ENCODE measurements around the gene MTHFD1L.

Gene MTHFD1L

DNA sequence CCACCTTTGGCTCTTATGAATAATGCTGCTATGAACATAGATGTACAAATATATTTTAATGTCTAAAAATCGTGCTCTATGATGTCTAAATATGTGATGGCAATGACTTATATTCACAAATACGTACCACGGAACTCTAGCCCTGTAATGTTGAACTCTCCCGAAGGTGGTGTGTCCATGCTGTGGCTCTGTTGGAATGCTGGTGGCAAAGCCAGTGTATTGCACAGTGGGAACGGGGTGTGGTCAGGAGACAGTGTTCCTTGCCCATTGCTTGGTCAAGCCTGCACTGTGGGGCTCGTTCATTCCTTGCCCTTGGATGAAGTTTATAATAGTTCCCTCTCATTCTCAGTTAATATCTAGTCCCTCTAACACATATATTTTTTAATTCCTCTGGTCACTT lies 109.6 kb downstream of the MTHFD1L start:
- H3K4me3 ChIP-seq (ENCODE audit: low read depth, low read length): no peak overlapping the region
- DNase-seq (ENCODE audit: low read depth): no peak

DNA sequence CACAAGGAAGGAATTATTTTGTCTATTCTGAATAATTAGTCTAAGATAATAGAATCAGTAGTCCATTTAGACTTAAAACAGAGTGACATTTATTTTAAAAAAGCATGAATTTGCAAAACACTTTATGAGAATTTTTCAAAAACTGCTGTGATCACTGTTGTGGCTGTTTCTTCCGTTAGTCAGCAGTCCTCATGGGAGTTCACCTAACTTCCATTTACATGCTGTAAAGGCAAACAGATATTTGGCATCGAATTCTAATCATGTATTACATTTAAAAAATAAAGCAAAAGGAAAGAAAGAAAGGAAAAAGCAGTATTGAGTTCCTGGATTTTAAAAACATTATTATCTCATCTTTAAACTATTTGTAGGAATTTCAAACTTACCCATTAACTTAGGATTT lies 111.8 kb downstream of the MTHFD1L start:
- DNase-seq (ENCODE audit: low read depth): no peak
- H3K4me3 ChIP-seq (ENCODE audit: low read depth, low read length): no peak overlapping the region

DNA sequence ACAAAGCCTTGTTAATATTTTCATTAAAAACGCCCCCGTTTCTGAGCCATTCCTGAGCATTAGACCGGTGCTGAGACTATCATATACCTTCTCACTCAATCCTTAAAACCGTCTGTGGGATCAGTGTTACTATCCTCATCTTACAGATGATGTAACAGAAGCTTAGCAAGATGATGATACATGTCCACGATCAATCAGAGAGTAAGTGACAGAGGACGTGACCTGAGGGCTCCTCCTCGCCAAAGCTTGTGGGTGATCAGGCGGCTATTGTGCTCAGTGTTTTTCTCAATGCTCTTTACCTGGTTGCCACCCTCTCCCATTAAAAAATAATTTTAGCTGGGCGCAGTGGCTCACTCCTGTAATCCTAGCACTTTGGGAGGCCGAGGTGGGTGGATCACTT lies 113.1 kb downstream of the MTHFD1L start:
- no peak overlapping the region for H3K4me3 ChIP-seq (ENCODE audit: low read depth, low read length)
- DNase-seq (ENCODE audit: low read depth): no peak

DNA sequence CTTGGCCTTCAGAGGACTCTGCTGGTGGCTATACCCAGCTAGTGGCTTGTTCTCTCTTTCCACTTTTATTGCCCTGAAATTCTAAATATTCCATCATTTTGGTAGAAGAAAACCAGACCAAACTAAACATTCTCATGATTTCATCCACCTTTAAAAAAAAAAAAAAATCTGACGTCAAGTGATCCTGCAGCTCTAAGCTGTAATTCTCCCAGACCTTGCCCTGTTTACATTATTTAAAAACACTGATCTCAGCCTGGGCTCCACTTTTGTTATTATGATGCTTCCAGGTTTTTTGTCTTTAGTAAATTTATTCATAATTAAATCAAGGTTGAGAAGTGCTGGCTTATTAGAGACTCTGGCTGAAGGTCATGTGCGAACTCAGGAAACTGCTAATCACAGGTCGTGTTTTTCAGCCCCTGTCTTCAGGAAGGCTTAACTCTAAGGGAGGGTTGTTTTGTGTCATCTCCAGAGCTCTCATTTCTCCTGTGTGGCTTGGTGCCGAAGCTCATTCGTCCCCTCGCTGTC lies 114.4 kb downstream of the MTHFD1L start:
- DNase-seq (ENCODE audit: low read depth): no peak

DNA sequence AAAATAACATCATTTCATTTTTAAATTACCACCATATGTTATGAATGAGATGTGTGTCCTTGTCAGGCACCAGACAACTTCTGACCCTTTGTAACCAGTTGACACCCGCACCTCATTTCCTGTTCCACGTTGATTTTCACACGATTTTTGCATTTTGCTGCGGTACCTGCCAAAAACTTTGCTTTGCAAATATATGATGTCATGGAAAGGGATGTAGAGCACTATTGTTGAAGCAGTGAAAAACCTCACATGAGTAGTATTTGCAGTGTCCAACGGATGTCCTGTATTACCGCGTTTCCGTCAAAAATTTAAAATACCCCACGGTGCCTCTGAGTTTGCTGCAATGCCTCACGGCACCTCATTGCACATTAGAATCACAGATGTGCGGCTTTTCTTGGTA lies 115.6 kb downstream of the MTHFD1L start:
- no peak for DNase-seq (ENCODE audit: low read depth)

More for the DNA sequence above, 114.4 kb downstream of the MTHFD1L start:
- H3K4me3 ChIP-seq (ENCODE audit: low read depth, low read length): no peak overlapping the region

DNA sequence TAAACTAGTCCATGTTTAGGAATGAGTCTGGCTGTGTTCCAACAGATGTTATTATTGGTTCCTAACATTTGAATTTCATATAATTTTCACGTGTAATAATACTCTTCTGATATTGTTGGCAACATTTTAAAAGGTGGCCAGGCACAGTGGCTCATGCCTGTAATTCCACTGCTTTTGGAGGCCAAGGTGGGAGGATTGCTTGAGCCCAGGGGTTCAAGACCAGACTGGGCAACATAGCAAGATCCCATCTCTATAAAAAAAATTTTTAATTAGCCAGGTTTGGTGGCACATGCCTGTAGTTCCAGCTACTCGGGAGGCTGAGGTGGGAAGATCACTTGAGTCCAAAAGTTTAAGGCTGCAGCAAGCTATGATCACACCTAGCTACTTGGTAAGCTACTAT lies 116.2 kb downstream of the MTHFD1L start:
- H3K4me3 ChIP-seq (ENCODE audit: low read depth, low read length): no peak overlapping the region
- no peak for DNase-seq (ENCODE audit: low read depth)

More for the DNA sequence above, 115.6 kb downstream of the MTHFD1L start:
- H3K4me3 ChIP-seq (ENCODE audit: low read depth, low read length): no peak overlapping the region

DNA sequence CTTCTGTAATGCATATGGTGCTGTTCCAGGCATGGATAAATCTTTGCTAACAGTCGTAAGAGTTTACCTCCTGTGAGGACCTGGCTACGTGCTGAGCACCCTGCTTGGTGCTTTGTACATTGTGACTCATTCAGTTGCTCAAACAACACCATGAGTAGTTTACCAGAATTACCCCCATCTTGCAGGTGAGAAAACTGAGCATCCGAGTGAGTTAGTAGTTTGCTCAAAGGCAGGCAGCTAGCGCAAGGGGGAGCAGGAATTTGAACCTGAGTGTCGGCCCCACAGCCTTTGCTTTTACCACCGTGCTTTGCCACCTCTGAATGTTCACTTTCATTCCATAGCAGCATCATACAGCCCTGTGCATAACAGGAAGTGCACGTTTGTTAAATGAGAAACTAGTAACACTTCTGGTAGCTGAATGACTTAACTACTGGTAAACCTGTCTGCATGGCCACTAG lies 121.9 kb downstream of the MTHFD1L start:
- H3K4me3 ChIP-seq (ENCODE audit: low read depth, low read length): no peak overlapping the region
- DNase-seq (ENCODE audit: low read depth): no peak

DNA sequence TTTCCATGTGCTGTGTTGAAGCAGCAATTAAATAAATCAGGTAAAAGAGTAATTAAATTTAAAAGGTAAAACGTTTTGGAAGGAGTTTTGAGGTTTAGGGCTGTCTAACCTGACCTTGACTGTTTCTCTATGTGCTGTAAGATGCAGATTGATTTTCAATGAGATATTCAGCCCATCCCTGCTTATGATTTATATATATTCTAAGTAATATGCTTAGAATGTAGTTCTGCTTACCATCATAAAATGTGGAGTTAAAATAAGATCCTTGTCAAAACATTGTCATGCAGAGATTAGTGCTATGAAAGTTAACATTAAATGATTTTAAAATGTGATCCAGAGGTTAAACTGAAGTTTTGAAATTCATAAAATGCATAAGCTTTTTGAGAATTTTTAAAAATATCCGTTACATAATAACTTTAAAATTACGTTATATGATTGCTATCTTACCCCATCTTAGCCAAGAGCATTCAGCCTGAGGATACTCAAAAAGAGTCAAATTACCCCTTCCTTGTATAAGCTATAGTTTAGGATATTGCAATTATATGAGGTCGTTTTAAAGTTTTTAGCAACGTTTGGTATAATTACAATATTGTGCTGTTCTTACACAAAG lies 122.5 kb downstream of the MTHFD1L start:
- no peak for DNase-seq (ENCODE audit: low read depth)
- no peak overlapping the region for H3K4me3 ChIP-seq (ENCODE audit: low read depth, low read length)

DNA sequence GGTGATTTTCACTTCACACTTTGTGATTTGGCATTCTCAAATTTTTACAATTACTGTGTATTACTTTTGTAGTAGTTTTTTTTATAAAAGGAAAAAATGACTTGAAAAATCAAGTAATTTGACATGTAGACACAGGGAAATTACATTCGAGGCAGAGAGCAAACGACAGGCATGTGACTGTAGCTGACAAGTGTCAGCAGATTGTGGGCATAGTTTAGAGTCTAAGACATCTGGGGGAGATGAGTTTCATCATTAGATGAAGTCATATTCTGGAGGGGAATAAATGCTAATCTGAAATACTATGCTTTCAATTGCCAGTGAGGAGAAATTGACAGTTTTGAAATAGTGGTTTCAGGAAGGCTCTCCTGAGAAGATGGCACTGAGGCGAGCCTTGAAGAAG lies 126.0 kb downstream of the MTHFD1L start:
- H3K4me3 ChIP-seq (ENCODE audit: low read depth, low read length): no peak overlapping the region
- DNase-seq (ENCODE audit: low read depth): no peak

DNA sequence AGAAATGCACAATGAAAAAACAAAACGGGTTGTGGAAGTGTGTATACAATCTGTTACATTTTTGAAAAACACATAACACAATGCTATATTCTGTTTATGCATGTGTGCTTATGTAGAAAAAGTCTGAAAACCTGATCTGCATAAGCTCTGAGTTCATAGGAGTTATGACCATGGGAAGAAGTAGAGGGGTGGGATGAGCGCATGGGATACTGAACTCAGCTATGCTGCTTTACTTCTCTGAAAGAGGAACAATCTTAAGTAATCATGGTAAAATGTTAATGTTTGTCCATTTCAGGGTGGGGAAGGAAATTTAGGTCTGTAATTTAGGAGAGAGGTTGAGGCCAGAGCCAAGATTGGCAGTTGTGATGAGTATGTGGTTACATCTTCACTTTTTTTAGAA lies 126.8 kb downstream of the MTHFD1L start:
- H3K4me3 ChIP-seq (ENCODE audit: low read depth, low read length): no peak overlapping the region
- no peak for DNase-seq (ENCODE audit: low read depth)

DNA sequence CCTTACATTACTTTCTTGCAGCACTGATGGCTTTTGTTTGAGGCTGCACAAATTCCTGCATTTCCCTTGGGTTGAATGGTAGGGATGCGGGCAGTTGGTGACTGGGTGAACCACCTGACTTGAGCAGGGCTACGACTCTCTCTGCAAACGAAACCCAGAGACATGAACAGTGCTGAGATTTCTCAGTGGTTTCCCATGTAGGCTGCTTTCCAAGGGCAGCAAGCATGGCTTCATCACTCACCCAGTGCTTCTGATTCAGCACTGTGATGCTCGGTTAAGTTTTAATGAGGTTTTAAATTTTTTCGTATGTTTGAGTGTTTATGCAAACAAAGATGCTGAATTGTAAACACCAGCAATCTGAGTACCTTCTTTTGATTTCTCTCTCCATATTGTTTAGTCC lies 127.2 kb downstream of the MTHFD1L start:
- H3K4me3 ChIP-seq (ENCODE audit: low read depth, low read length): no peak overlapping the region
- DNase-seq (ENCODE audit: low read depth): no peak

DNA sequence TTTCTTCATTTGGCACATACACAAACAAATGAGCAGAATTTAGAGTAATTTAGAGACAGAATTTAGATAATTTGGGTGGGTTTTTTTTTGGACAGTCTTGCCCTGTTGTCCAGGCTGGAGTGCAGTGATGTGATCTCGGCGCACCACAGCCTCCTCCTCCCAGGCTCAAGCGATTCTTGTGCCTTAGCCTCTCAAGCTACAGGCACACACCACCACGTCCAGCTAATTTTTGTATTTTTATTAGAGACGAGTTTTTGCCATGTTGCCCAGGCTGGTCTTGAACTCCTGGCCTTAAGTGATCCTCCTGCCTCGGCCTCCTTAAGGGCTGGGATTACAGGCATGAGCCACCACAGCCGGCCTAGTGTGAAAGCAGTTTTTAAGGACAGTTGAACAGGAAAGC lies 127.8 kb downstream of the MTHFD1L start:
- H3K4me3 ChIP-seq (ENCODE audit: low read depth, low read length): no peak overlapping the region
- DNase-seq (ENCODE audit: low read depth): no peak

DNA sequence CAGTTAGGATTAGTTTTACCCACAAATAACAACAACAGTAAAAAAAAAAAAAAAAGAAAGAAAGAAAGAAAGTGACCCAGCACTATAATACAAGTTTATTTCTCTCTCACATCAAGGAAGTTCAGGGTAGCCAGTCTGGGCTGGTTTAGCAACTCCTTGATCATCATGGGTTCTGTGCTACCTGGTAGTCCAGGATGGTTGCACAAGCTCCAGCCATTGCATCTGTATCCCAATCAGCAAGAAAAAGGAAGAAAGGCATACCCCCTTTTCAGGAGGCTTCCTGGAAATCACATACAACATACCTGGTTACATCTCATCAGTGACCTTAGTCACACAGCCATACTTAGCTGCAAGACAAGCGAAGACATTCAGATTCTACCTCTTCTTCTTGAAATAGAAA lies 128.5 kb downstream of the MTHFD1L start:
- H3K4me3 ChIP-seq (ENCODE audit: low read depth, low read length): no peak overlapping the region
- no peak for DNase-seq (ENCODE audit: low read depth)

DNA sequence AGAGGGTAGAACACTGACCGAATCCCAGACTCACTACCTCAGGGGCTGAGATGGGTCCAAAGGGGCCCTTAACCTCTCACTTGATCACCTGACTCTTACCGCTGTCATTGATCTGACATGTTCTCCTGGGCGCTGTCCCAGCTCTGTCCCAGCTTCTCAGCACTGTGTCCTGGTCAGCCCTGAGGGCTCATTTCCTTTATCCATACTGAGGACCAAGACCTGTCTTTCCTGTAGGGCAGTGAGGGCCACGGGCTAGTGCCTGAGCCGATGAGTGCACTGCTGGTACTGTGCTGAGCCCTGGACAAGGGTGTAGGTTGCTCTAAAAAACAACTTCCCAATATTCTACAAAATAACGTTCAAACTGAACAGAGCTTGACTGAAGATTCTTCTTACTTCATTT lies 131.5 kb downstream of the MTHFD1L start:
- DNase-seq (ENCODE audit: low read depth): no peak
- H3K4me3 ChIP-seq (ENCODE audit: low read depth, low read length): no peak overlapping the region

DNA sequence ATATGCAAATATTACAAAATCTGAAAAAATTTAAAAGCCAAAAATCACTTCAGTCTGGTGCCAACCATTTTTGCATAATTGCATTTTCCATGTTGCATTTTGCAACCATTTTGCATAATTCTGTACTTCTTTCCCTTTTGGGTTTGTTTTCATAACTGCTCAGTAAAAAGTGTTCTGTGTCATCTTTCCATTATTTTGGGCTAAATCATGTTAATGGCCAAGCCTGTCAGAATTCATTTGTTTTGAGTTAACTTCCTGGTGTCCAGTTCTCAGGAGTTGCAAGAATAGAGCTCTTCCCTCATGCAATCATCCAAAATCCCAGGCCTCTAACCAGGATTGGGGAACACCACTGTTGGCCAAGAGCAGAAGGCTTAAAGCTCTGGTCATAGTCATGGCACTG lies 133.6 kb downstream of the MTHFD1L start:
- DNase-seq (ENCODE audit: low read depth): peak; percentile 49
- H3K4me3 ChIP-seq (ENCODE audit: low read depth, low read length): no peak overlapping the region

DNA sequence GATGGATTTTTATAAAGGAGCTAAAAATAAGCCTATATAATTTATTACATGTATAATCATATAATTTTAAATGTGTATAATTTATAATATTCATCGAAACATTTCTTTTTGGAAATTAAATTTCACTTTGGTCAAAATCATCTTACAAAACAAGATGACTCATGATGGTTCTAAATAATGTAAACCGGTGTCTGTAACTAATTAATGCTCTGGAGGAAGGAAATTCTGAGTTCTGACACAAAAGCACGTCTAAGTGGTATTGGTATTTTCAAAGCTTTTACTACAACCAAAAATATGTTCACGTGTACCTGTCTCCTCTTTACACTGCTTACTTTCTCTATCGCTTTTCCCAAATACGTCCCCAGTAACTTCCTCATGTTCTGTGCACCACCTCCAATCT lies 134.1 kb downstream of the MTHFD1L start:
- no peak for DNase-seq (ENCODE audit: low read depth)
- H3K4me3 ChIP-seq (ENCODE audit: low read depth, low read length): no peak overlapping the region

DNA sequence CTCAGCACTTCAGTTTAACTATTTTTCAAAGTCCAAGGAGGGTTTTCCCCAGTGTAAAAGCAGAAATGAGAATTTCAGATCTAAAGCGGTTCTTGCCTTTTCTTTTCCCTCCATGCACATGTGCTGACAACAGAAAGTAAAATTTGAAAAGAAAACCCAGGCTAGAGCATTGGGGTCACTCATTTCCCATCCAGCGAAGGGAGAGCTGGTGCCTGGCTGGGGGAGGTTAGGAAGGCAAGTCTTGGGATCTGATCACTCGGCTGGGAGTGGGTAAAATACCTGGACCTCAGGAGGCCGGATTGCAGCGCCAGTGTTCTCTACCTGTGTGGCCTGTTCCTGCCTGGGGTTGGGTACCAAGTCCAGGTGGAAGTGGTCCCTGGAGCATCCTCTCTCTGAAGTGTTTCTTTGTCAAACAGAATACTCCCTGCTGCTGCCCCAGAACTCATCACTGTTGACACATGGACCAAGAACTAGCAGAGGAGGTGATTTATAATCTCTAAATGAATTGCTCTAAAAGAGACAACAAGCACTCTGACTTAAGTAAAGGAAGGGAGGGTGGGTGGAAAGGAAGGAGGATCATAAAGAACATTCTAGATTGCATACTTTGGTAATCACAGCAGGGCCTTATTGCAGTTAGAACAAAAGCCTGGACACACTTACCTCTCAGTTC lies 136.0 kb downstream of the MTHFD1L start:
- H3K4me3 ChIP-seq (ENCODE audit: low read depth, low read length): no peak overlapping the region
- DNase-seq (ENCODE audit: low read depth): no peak

DNA sequence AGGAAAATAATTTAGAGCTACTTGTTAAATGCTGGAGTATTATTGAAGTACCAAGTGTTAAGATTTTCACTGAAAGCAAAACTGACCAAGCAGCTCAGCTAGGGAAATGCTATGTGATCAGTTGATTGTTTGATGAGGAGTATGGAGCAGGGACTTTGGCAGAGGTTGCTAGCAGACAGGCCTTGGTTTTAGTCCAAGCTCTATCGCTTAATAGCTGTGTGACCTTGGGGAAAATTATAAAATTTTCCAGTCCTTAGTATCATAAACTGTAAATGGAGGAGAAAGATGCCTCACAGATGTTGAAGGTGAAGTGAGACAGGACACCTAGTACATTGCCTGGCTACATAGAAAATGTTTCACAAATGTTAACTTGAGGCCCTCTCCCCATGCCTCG lies 136.6 kb downstream of the MTHFD1L start:
- no peak overlapping the region for H3K4me3 ChIP-seq (ENCODE audit: low read depth, low read length)
- no peak for DNase-seq (ENCODE audit: low read depth)

DNA sequence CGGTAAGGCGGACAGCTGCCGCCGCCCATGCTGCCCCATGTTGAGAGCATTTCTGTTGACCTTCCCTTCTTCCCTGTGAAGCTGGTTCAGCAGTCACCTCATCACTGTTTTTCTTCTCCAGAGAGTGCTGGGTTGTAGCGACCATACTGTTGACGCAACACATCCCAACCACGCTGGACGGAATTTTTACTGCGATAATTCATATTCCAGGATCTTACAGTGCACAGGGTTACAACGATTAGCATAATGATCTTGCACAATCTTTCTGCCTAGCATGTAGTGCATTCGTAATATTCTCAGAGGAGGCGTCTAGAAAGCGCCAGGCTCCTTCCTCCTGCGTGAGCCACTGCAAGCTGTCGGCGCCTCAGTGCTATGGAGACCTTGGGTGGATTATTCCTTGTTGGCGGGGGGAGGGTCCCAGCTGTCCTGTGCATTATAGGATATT lies 137.0 kb downstream of the MTHFD1L start:
- no peak overlapping the region for H3K4me3 ChIP-seq (ENCODE audit: low read depth, low read length)
- peak; percentile 91 for DNase-seq (ENCODE audit: low read depth)

DNA sequence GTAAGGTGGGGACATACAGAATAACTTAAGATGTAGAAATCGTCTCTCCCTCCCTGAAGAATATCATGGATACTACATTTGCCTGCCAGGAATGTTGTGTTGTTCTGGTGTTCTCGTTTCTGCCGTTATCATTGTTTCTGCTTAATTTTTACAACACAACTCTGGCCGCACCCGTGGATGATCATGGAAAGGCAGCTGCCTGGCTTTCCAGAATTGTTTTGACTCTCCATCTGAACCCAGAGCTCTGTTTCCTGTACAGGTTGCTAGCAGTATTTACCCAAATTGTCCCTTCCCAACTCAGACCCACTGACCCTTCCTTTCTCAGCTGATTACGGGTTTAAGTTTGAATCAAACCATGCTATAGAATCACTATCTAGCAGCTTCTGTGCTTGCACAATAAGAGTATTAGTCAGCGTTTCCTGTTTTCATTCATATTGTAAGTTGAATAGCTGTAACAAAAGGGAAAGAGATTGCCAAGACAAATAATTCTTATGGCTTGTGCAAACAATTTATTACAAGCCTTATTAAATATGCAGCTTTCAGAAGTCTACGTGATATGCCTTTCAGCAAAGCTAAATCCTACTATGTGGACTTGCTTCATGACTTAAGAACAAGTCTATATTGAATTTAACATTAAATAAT lies 139.0 kb downstream of the MTHFD1L start:
- DNase-seq (ENCODE audit: low read depth): peak; percentile 85
- no peak overlapping the region for H3K4me3 ChIP-seq (ENCODE audit: low read depth, low read length)

DNA sequence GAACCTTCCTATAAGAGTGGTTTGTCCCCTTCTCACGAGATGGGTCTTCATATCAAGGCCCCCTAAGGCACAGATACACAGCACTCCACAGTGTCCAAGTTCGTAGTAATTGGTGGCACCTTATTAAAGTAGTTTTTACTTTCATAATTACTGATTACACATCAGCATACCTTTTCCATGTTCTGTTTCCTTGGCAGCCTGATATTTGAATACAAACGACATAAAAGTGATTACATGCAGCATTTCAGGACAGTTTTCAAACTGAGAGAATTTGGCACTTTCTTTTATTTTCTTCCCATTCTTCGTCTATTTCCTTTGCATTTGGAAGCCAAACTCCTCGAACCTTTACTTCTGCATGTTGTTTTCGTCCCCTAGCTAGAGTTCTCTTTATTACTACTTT lies 139.7 kb downstream of the MTHFD1L start:
- DNase-seq (ENCODE audit: low read depth): no peak
- no peak overlapping the region for H3K4me3 ChIP-seq (ENCODE audit: low read depth, low read length)

All from skeletal muscle cell (primary cell).